HG02870 (cell line): ENCODE results near the gene MT3.

Experiments used
- ATAC-seq: cut with Tn5 transposase; IDR thresholded peaks from one replicate; pipeline ENCODE4 v1.9.1; 2021; ENCODE audit warnings: mild to moderate bottlenecking, moderate library complexity; ENCODE audit not compliant: unreplicated experiment

Gene MT3

DNA sequence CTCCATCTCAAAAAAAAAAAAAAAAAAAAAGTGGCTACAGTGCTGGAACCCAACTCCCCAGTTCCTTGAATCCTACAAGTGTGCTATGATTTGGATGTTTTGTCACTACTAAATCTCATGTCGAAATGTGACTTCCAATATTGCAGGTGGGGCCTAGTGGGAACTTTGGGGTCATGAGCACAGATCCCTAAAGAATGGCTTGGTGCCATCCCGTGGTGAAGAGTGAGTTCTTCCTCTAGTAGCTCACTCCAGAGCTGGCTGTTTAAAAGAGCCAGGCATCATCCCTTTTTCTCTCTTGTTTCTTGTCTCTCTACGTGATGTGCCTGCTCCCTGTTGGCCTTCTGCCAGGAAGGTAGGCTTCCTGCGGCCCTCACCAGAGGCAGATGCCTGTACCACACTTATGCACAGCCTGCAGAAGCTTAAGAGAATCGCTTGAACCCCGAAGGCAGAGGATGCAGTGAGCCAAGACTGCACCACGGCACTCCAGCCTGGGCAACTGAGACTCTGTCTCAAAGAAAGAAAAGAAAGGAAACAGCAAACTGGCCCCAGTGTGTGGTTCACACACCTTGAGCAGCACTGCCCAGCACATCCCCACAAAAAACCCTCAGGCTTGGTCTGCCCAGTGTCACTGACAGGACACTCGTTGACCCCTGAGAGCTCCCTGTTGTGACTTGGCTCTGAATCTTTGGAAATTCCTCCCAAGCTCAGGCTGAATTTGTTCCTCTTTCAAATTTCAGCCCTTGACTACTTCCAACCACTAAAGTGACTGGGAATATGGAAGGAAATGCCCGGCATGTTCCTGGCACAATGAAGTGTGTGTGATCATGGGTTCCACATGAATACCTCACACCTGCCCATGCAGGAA lies 39.4 kb downstream of the MT3 start:
- ATAC-seq, result no peak

DNA sequence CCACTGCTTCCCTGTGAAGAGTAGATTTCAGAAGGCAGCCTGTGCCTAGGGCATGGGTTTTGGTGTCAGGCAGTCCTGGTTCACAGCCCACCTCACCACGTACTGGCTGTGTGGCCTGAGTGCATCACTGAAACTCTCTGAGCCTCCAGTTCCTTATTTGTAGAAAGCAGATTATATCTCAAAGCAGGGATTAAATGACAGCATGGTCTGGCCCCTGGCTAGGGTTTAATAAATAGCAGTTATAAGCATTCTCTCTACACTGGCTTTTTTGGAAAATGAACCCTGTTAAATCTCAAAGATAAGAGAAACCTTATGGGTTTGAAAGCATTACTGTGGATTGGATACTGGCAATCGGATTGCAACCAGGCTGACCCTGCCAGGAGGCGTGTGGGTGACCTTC lies 40.2 kb downstream of the MT3 start:
- no peak for ATAC-seq

DNA sequence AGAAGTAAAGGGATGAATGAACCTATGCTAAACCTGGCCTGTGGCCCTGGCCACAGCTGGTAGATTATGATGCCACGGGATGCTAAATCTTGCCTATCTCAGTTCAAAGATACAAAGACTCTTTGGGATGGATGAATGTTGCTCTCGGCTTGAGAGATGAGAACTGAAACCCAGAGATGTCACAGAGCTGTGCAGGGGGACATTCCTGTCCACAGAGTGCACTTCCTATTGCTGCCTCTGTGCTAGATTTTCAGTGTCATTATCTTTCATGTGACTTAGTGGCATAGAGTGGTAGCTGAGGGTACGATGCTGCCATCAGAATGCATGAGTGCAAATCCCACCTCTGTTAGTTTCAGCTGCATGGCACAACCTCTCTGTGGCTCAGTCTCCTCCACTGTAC lies 40.8 kb downstream of the MT3 start:
- ATAC-seq, result peak; percentile 79

DNA sequence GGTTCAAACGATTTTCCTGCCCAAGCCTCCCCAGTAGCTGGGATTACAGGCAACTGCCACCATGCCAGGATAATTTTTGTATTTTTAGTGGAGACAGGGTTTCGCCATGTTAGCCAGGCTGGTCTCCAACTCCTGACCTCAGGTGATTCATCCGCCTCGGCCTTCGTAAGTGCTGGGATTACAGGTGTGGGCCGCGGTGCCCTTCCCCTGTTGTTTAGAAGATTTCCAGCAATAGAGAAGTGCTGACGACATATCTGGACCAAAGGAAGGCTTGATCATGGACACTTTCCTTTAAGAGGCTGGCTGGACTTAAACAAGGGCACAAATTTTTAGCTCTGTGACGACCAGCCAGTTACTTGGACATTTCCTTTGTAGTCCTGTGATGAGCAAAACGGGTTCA lies 41.9 kb downstream of the MT3 start:
- no peak for ATAC-seq

DNA sequence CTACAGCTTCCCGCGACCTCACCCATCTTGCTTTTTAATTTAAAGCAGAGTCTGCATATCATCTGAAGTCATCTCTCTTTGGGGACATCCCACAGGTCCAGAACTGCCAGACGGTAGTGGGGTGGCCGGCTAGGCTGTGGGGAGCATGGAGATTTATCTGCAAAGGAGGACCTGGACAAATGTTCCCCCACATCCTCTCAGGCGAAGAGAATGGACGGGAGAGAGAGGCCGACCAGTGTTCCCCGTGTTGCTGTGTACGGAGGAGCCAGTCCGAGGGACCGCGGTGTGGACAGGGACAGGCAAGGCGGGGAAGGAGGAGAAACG lies 42.5 kb downstream of the MT3 start:
- no peak for ATAC-seq

DNA sequence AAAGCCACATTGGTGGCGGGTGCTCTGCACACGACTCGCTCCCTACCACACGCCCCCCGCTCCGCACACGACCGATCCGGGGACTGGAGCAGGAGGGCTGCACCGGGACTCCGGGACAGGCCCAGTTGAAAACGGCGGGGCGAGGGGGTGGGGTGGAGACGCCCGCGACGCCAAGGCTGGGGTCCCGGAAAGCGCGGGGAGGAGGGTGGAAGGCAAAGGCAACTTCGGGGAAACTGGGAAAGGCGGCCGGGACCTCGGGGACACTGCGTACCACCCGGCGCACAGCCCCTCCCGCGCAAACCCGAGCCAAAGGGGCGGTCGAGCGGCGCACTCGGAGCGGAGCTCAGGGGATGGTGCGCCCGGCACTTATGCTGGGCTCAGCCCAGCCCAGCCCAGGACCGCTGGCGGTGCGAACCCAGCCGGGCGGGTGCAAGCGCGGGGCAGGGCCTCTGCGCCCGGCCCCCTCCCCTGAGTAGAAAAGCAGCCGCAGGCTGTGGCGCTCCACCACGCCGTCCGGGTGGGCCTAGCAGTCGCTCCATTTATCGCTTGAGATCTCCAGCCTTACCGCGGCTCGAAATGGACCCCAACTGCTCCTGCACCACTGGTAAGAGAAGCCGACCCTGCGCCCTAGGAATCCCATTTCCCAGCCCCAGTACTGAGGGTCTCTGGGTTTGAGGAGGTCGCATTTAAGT lies 43.0 kb downstream of the MT3 start, which contains the start of gene MT1M:
MT1M (plus strand) TSS at position 504 of the 692 bp plus-strand sequence; CDS start at position 577, 73 bp downstream.
- ATAC-seq, result no peak

DNA sequence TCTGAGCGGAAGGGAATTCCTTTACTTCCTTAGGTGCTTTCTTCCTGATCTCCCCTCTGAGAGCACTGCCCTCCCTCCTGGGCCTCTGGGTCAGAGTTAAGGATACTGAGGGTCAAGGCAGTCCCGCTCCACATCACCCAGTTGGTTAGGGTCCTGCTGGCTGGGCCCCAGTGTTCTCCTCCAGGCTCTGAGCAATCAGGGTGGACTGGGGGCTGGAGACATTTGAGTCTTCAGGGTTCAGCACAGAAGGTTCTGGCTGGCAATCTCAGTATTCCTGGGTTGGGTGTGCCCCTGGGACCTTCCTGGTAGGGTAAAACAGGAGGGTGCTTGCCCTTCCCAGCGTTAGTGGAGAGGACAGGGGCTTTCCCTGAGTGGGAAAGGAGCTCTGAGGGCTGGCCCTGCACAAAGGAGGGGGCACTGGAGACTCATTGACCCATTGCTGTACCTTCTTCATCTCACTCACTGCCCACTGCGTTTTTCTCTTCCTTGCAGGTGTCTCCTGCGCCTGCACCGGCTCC lies 43.6 kb downstream of the MT3 start:
- ATAC-seq, result no peak

DNA sequence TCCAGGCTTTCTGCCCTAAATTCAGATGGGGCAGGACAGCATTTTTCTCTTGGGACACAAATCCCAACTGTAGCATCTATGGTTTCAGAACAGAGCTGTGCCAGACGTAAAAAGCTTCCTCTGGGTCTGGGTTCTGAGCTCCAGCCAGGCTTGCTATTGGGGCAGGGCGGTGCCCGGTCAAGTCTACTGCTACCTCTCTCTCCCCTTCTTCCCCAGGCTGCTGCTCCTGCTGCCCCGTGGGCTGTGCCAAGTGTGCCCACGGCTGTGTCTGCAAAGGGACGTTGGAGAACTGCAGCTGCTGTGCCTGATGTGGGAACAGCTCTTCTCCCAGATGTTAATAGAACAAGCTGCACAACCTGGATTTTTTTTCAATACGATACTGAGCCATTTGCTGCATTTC lies 44.2 kb downstream of the MT3 start:
- no peak for ATAC-seq

DNA sequence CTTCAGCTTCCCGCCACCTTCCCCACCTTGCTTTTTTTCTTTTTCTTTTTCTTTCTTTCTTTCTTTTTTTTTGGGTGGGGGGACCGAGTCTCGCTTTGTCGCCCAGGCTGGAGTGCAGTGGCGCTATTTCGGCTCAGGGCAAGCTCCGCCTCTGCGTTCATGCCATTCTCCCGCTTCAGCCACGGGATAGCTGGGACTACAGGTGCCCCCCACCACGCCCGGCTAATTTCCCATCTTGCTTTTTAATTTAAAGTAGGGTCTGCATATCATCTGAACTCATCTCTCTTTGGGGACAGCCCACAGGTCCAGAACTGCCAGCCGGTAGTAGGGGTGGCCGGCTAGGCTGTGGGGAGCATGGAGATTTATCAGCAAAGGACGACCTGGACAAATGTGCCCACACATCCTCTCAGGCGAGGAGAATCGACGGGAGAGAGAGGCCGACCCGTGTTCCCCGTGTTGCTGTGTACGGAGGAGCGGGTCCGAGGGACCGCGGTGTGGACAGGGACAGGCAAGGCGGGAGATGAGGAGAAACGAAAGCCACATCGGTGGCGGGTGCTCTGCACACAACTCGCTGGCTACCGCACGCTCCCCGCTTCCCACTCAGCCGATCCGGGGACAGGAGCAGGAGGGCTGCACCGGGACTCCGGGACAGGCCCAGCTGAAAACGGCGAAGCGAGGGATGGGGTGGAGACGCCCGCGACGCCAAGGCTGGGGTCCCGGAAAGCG lies 45.5 kb downstream of the MT3 start:
- no peak for ATAC-seq

DNA sequence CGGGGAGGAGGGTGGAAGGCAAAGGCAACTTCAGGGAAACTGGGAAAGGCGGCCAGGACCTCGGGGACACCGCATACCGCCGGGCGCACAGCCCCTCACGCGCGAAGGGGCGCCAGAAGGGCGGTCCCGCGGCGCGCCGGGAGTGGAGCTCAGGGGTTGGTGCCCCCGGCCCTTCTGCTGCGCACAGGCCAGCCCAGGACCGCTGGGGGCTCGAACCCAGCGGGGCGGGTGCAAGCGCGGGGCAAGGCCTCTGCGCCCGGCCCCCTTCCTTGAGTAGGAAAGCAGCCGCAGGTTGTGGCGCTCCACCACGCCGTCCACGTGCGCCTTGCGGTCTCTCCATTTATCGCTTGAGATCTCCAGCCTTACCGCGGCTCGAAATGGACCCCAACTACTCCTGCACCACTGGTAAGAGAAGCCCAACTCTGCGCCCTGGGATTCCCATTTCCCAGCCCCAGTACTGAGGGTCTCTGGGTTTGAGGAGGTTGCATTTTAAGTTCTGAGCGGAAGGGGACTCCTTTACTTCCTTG lies 46.2 kb downstream of the MT3 start:
- ATAC-seq, result no peak

DNA sequence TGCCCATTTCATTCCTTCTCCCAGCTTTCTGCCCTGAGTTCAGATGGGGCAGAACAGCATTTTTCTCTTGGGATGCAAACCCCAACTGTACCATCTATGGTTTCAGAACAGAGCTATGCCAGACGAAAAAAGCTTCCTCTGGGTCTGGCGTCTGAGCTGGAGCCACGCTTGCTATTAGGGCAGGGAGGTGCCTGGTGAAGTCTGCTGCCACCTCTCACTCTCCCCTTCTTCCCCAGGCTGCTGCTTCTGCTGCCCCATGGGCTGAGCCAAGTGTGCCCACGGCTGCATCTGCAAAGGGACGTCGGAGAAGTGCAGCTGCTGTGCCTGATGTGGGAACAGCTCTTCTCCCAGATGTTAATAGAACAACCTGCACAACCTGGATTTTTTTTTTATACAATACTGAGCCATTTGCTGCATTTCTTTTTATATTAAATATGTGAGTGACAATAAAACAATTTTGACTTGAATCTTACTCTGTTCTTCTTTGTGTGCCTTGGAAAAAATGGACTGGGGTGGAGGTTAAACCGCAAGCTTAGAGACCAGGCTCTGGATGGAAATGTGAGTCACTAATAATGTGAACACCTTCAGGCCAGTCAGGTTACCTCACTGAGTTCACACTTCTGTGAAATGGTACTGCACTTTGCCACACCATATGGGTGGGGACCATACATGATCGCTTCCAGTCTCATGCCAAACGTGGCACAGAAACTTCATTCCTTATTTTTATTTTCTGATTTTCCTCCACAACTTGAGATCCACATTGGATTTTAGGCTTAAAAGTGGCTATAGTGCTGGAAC lies 47.5 kb downstream of the MT3 start:
- no peak for ATAC-seq

DNA sequence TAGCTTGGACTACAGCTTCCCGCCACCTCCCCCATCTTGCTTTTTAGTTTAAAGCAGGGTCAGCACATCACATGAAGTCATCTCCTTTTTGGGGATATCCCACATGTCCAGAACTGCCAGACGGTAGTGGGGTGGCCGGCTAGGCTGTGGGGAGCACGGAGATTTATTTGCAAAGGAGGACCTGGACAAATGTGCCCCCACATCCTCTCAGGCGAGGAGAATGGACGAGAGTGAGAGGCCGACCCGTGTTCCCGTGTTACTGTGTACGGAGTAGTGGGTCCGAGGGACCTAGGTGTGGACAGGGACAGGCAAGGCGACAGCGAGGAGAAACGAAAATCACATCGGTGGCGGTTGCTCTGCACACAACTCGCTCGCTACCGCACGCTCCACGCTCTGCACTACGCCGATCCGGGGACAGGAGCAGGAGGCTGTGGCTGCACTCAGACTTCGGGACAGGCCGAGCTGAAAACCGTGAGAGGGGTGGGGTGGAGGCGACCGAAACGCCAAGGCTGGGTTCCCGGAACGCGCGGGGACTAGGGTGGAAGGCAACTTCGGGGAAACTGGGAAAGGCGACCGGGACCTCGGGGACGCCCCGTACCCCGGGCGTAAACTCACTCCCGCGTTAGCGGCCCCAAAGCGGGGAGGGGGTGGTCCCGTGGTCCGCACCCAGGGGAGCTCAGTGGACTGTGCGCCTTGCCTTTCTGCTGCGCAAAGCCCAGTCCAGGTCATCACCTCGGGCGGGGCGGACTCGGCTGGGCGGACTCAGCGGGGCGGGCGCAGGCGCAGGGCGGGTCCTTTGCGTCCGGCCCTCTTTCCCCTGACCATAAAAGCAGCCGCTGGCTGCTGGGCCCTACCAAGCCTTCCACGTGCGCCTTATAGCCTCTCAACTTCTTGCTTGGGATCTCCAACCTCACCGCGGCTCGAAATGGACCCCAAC lies 48.8 kb downstream of the MT3 start, which contains the start of gene MT1A:
MT1A (plus strand) TSS at position 853 of the 937 bp plus-strand sequence; CDS start at position 926, 73 bp downstream.
- no peak for ATAC-seq

DNA sequence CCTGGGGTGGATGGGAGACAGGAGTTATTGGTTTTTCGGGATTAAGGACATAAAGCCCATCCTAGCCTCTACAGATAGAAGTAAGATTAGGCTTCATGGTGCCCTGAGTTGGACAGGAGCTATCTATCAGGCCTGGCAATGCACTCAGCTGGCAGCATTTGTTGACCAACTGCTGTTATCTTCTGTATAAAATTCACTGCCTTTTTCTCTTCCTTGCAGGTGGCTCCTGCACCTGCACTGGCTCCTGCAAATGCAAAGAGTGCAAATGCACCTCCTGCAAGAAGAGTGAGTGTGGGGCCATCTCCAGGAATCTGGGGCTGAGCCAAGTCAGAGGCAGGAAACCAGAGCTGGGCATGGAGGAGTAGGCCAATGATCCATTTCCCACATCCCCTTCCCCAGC lies 49.7 kb downstream of the MT3 start:
- no peak for ATAC-seq

DNA sequence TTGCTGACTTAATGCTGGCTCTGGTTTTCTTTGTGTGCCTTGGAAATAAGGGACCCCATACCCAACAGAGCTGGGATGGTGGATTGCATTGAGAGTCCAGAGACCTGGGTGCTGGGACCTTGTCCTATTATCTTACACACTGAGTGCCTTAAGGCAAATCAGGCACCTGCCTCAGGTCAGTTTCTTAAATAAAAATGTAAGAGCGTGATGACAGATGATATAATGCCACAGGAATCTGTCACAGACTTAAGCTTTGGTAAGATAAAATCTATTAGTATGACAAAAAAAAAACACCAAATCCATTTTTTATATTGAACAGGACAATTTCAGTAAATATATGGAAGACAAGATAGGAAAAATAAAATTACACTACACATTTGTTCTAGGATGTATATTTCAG lies 50.7 kb downstream of the MT3 start:
- ATAC-seq, result no peak
